HTERT RPE-1 (cell line): ENCODE data around the gene COL25A1.
"Not testable (repeated sequence)": the region's sequence is repeated elsewhere in the genome, so short reads cannot be mapped to it uniquely, and the experiment has no call there.

Experiments
- in situ Hi-C: fragments of 300-500 bp; cut with MboI; formaldehyde crosslinking; loops from 4 replicates; pipeline ENCODE4 v1.14.3; 2020; ENCODE audit warnings: low sequenced_read_pairs

The COL25A1 gene

DNA sequence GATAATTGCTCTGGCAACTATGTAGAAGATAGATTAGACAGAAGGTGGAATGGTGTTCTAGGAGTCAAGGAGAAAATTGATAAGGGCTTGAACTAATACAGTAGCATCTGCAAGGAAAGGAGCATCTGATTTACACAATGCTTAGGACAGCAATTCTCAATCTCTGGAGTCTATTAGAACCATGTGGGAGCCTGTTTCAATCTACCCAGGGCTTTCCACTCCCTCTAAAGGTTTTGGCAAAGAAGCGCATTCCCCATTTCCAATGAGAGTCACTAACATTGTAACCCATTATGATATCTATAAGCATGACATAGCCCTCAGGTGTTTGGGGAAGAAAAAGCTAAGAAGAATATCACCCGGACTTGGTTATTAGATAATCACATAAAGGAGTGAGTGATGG, 168.2 kb downstream of the COL25A1 start:
- in situ Hi-C loops, result no loop called here

DNA sequence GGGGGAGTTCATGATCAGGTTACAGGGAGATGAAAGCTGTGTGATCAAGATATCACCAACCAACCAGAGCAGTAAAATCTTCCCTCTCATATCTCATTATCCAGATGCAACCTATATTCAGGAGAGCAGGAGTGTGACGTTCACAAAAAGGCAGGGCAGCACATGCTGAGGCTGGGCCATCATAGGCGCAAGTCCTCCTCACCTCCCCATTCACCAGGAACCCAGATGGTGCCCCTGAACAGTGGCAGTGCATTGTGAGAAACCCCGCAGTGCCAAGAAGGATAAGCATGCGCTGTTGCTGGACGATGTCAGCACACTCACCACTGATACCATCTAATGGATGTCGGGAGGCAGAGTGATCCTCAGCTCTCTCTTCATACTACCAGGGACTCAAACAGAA, 170.9 kb downstream of the COL25A1 start:
- in situ Hi-C loops, result no loop called here

DNA sequence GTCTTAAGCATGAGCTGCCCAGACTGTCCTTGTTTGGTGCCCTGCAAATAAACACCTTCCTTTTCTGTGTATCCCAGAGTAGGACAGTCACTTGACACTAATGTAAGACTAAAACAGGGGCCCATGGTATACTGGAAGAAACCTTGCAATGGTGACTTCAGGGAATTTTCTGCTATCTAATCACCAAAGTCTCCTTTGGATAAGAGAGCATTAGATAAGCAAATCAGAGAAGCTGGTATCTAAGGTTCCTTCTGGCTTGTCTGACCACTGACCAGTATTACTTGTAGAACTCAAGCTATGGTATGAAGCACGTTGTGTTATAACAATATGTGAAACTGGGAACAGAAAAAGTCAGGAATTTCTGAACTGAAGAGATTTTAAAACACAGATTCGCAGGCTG, 173.9 kb downstream of the COL25A1 start:
- in situ Hi-C loops, result no loop called here

DNA sequence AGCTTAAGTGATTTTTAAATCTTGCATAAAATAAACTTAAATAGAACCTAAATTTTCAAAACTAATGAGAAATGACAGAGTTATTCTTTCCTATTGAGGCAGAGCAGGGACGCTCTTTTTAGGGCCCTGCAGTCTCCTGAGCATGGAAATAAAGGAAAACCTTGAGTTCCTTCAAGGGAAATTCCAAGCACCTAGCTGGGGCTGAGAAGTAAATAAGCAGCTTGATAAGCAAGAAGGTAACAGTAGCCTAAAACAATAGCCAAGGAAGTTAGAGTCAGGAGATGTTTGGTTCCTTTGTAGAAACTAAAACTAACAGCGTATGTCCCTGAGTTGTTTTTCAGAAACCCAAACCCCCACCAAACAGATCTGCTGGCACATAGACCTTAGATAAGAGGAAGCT, 174.6 kb downstream of the COL25A1 start:
- in situ Hi-C loops, result no loop called here

DNA sequence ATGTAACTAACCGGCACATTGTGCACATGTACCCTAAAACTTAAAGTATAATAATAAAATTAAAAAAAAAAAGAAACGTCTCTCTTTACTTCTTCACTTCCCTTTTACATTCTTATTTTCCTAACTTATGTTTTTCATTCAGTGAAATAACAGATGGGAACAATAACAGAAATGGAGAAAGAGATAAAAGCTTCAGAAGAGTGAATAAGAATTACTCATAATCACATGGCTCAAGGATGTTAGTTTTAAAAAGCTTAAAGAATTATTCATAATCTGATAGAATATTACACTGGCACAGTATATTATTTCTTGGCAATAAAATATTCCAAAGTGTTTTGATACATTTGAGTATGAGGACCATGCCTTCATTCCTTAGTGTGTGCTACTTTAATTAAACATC, 175.6 kb downstream of the COL25A1 start:
- in situ Hi-C loops, result no loop called here

DNA sequence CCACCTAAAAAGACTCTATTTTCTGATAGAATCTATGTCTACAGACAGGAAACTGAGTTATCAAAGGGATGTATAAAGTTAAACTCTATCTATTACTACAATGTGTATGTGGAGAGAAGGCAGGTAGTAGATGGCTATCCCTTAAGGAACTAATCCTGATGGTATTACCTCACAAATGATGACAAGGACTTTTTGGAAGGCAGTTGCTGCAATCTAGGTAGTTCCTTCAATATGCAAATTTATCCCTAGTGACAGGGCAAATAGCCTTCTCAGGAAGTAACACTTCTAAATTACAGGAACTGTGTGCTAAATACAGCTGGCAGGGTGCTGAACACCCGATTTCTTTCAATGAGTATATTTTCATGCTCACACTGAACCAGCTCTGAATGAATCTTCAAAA, 177.4 kb downstream of the COL25A1 start:
- in situ Hi-C loops, result no loop called here

DNA sequence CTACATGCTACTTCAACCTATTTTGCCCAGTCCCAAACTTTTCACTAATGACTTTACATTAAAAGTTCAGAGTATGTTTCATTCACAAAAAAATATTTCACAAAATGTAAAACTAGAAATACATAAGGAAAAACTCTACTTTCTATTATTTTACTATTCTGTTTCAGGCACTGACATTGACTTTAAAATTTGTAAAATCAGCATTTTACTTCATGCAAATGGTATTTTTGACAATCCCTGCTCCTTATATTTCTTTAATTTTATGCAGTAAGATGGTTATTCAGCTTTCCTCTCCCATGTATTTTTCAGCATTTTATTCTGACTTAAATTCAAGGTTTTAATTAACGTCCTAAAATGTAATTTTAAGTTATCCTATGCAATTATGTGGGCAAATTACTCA, 178.5 kb downstream of the COL25A1 start:
- in situ Hi-C loops, result no loop called here

DNA sequence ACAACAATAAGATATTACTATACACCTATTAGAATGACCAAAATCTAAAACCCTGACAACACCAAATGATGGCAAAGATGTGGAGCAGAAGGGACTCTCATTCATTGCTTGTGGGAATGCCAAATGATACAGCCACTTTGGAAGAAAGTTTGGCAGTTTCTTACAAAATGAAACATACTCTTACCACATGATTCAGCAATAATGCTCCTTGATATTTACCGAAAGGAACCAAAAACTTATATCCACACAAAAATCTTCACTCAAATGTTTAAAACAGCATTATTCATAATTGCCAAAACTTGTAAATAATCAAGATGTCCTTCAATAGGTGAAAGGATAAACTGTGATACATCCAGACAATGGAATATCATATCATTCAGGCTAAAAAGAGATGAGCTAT, 180.9 kb downstream of the COL25A1 start:
- in situ Hi-C loops, result no loop called here

DNA sequence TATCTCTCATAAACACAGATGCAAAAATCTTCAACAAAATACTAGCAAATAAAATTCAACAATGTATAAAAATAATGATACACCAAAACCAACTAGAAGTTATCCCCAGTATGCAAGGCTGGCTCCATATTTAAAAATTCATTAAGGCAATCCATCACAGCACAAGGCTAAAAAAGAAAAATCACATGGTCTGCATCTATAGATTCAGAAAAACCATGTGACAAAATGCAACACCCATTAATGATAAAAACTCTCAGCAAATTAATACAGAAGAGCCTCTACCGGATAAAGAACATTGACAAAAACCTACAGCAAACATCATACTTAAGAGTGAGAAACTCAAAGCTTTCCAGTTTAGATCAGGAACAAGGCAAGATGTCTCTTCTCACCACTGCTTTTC, 182.6 kb downstream of the COL25A1 start:
- in situ Hi-C loops, result no loop called here

DNA sequence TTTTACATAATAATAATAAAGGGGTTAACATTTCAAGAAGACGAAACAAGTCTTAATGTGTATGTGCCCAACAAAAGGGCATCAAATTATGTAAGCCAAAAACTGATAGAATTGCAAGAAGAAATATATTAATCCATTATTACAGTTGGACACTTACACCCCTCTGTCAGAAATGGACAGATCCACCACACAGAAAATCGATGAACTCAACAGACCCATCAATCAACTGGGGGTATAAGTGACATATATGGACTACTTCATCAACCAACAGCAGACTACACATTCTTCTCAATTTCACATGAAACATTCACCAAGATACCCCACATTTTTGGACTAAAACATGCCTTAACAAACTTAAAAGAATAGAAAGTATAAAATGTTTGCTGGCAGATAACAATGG, 183.8 kb downstream of the COL25A1 start:
- in situ Hi-C loops, result no loop called here

DNA sequence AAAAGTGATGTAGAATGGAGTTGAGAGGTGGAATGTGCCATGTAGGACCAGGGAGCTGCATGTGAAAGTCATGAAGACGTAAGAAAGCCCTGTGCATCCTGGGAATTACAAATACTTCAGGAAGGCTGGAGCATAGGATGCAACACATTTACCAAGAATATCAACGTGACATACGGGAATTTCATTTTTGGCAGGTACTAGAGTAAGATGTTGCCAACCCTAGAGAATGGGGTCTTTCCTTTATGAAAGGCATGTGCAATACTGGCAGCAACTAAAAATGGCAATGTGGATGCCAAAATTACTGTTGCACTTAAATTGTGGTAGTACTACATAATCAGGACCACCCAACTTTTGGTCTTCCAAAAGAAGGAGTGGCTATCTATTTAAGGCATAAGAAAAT, 188.0 kb downstream of the COL25A1 start:
- in situ Hi-C loops, result no loop called here

DNA sequence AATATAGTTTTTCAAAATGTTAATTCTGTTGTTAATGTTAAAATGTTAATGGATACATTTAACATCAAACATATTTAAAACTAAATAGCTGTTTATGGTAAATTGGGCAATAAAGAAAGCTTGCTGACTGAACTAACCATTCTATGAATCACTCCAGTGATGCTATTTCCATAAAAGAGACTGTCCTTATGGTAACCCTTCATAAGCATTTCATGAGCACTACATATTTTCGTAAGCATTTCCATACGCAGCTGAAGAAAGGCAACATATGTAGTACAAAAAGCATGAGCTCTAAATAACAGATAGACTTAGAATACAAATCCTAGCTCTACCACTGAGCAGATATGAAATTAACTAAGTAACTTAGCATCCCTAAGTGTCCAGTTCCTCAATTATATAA, 188.9 kb downstream of the COL25A1 start:
- in situ Hi-C loops, result no loop called here

DNA sequence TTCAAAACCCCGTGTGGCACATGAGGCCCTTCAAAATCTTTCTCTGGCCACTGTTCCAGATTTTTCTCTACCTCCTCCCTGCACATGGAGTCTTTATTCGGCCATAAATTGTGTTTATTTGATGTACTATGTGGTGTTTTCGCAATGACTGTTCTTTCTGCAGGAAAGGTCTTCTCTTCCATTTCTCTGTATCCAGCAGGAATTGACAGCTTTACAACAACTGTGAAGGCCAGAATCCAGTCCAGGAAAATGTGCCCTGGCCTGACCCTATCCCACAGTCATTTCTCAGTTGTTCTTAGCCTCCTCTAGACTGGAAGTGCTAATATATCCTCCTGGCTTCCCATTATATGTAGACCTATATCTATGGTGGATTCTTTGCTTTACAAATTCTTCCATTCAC, 191.4 kb downstream of the COL25A1 start:
- in situ Hi-C loops, result no loop called here

DNA sequence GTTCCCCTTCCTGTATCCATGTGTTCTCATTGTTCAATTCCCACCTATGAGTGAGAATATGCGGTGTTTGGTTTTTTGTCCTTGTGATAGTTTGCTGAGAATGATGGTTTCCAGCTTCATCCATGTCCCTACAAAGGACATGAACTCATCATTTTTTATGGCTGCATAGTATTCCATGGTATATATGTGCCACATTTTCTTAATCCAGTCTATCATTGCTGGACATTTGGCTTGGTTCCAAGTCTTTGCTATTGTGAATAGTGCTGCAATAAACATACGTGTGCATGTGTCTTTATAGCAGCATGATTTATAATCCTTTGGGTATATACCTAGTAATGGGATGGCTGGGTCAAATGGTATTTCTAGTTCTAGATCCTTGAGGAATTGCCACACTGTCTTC, 194.2 kb downstream of the COL25A1 start:
- in situ Hi-C loops, result not testable (repeated sequence)

DNA sequence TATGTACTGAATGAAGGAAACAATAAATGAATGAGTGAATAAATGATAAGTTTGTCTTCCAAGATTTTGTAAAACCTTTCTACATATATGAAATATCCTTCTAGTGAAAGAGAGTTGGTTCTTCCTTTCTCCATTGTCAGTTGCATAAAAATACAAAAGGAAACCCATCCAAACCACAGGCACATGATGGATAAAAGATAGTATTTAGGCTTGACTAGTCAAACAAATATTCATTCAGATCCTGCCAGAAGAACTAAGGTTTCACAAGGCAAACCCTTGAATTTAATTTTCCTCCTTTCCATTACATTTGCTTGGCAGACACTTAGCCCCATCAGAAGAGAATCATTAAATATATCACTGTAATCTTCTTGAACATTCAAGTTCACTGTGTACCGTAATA, 208.4 kb downstream of the COL25A1 start:
- in situ Hi-C loops, result no loop called here

DNA sequence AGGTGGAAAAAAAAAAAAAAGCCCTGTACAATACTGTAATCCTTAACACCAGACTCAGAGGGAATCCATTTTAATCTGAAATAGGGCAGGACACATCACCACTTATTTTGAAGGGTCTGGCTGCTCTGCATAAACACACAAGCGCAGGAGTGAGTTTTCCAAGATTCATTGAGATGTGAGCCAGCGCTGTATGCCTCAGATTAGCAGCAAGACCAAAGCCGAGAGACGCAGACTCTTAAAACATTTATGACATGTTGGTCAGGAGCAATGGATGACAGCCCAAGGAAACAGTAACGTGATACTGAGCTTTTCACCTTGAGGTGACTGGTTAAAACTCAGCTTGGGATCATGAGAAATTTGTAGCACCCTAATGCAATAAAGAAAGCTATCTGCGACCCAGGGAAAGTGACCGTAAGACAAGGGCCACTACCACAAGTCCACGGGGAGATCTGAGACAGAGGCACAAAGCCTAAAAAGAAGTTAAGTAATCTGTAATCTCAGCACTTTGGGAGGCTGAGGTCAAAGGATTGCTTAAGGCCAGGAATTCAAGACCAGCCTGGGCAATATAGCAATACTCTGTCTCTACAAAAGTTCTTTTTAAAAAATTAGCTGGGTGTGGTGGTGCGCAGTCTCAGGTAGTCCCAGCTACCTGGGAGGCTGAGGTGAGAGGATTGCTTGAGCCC, 210.6 kb downstream of the COL25A1 start:
- in situ Hi-C loops, result no loop called here

DNA sequence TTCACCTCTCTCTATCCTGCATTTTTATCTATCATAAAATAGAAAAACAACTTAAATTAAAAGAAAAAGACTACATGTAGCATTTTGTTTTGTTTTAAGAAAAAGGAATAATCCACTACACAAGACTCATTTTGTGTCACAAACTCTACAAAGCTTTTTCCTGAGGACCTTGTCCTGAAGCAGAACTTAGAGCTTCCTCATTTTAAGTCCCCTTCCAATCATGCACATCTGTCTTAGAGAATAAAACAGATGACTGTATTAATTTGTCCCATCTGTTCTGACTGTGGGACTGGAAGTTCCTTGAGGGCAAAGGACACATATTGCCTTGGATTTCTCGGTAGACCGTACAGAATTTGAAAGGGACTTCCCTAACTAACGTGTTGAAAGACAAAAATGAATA, 218.5 kb downstream of the COL25A1 start:
- in situ Hi-C loops, result no loop called here

DNA sequence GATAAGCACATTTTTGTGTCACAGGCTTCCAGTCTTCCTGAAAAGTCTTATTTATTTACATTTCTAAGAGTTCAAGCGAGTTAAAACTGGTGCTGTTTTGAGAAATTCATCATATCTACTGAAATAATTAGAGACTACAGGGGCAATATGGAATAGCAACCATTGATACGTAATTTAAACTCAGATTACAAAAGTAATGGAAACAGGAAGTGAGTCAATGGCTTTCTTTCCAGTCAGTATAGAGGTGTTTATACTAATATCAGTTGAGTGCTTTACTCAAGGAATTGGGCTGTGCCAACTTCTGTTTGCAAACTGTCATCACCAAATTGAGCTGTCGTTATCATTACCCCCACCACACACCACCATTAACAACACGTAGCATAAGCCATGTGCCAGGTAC, 222.7 kb downstream of the COL25A1 start:
- in situ Hi-C loops, result no loop called here

DNA sequence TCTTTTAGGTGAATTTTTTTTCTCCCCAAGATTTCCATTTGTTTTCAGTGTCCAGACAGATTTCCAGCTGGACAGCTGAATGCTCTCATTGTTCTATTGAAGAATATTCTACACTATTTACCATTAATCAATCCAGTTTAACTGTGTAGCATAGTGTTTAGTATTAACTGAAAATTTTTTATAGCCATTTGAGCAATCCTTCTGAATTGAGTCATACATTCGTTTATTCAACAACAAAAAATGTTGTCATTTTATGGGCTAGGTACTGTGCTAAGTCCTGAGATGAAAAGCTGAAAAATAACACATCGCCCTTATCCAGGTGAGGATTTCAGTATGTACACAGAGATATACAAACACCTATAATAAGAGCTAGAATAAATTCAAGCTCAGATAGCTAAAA, 223.3 kb downstream of the COL25A1 start:
- in situ Hi-C loops, result no loop called here

DNA sequence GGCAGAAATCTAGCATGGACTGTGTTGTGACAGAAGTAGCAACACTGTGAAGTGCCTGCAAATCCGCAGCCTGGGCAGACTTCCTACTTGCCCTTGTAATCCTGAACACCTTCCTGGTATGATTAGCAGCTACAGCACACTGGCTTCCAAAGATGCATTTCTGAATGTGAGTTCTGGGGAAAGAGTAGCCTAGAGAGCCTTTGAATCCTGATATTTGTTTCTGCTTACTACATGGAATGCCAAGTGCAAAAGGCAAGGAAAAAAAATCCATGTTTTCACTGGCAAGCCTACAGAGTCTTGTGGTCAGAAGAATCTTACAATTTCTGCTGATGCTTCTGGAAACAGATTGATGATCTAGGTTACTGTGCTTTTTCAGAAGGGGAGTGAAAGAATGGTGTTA, 223.7 kb downstream of the COL25A1 start:
- in situ Hi-C loops, result no loop called here

DNA sequence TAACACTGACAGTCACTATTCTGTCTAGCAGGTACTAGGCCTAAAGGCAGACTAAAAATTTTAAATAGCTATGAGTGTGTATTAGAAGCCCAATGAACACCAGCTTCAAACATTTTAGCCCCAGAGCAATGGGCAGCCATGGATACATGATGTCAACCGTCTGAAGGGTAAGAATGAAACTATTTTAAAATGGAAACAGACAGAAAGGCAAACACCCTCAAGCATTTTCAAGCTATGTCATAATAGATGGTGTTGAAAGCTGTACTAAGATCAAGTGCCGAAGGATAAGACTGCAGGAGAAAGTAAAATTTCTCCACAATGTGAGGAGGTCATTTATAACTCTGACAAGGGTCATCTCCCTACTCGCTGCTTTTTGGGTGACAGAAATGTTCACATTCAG, 225.0 kb downstream of the COL25A1 start:
- in situ Hi-C loops, result no loop called here

DNA sequence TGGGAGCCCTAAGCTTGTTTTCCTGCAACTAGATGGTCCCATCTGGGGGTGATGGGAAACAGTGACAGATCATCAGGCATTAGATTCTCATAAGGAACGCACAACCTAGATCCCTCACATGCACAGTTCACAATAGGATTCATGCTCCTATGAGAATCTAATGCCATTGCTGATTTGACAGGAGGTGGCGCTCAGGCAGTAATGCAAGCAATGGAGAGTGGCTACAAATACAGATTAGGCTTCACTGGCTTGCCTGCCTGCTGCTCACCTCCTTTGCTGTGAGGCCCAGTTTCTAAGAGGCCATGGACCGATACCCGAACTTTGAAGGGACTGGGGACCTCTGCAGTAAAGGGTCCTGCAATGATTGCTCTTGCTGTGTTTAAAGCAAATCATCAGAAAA, 225.7 kb downstream of the COL25A1 start:
- in situ Hi-C loops, result not testable (repeated sequence)

DNA sequence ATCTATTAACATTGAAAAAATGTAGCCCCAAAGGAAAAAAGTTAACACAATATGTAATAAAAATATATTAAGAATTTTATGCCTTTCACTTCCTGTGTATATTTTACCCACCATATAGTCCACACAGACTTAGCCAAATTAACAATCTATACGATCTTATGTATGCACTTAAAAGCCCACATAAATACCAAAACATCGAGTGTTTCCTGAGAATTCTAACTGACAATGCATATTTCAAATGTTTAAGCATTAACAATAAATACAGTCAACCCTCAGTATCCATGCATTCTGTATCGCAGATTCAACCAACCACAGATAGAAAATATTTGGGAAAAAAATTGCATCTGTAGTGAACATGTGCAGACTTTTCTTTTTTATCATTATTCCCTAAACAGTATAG, 226.8 kb downstream of the COL25A1 start:
- in situ Hi-C loops, result no loop called here

DNA sequence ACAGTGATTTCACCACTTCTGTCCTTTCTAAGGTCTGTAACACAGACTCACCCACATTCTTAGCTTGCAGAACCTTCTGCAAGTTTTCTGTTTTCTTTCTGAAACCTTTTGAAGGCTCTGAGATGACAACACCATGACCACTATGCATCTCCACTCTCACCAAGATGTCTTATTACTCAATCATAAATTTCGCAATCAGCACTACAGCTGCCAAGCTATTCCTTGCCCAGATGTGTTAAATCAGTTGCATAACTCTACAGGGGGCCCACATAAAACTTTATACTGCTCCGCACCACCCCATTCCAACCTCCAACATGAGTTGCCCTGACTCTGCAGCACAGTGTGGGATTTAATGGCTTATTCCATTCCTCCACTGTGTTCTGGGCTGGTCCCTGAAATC, 229.9 kb downstream of the COL25A1 start:
- in situ Hi-C loops, result no loop called here
